ENCODE measurements around the gene ZNF512B.

ZNF512B gene

GRCh38 chr20:63959699-63960075, 10.0 kb downstream of the ZNF512B start:
- no peak for DNase-seq (ENCODE audit: low read depth, low spot score)
- no peak overlapping the region for H3K4me3 ChIP-seq (ENCODE audit: low read depth, low read length)
- TF ChIP-seq, protein P1, sequence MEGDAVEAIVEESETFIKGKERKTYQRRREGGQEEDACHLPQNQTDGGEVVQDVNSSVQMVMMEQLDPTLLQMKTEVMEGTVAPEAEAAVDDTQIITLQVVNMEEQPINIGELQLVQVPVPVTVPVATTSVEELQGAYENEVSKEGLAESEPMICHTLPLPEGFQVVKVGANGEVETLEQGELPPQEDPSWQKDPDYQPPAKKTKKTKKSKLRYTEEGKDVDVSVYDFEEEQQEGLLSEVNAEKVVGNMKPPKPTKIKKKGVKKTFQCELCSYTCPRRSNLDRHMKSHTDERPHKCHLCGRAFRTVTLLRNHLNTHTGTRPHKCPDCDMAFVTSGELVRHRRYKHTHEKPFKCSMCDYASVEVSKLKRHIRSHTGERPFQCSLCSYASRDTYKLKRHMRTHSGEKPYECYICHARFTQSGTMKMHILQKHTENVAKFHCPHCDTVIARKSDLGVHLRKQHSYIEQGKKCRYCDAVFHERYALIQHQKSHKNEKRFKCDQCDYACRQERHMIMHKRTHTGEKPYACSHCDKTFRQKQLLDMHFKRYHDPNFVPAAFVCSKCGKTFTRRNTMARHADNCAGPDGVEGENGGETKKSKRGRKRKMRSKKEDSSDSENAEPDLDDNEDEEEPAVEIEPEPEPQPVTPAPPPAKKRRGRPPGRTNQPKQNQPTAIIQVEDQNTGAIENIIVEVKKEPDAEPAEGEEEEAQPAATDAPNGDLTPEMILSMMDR (IDR thresholded peaks at IDR 0.05; ENCODE audit: insufficient read depth, low read length, missing control alignments), result no peak
- ChIA-PET CTCF (no interaction called here), POLR2A (no interaction called here)

DNA sequence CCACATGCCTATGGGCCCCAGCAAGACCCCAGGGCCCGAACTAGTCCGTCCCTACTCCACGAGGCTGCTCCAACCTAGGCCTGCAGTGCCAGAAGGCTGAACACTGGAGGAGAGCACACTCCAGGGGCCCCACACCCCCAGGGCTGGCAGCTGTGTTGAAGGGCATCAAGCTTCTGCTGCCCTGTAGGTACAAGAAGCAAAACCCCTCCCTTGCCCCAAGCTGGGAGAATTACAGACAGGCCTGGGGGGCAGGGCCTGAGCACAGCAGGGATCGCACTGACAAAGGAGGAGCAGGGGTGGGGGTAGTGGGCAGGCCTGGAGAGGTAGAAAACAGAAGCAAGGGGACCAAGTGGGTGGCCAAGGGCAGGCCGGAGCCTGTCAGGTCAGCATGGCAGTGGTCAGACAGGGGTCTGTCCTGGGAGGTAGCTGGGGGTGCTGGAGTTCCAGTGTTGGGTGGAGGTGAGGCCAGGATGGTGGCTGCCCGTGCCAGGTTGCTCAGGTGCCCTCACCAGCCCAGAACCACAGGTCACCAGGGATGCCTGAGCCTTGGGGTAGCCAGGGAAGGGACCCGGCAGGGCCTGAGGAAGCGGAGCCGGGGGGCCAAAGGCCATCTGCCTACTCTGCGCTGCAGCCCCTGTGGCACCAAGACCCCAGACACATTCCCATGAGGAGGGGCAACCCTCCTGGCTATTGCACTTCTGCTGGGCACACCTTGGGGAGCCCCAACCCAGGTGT, 10.6 kb downstream of the ZNF512B start:
- TF ChIP-seq, protein P1 (IDR thresholded peaks at IDR 0.05; ENCODE audit: insufficient read depth, low read length, missing control alignments), result no peak
- CTCF ChIA-PET, result interaction anchor here (0.8 kb wide), 1 partner anchor 15 kb away, joined by 3 read pairs; no protein-coding TSS in a partner anchor
- no peak for DNase-seq (ENCODE audit: low read depth, low spot score)
- H3K4me3 ChIP-seq (ENCODE audit: low read depth, low read length), result no peak overlapping the region
- POLR2A ChIA-PET, result no interaction called here

GRCh38 chr20:63958471-63958870, 11.3 kb downstream of the ZNF512B start:
- no peak overlapping the region for H3K4me3 ChIP-seq (ENCODE audit: low read depth, low read length)
- TF ChIP-seq, protein P1 (IDR thresholded peaks at IDR 0.05; ENCODE audit: insufficient read depth, low read length, missing control alignments), result no peak
- POLR2A ChIA-PET, result no interaction called here
- no peak for DNase-seq (ENCODE audit: low read depth, low spot score)
- CTCF ChIA-PET, result interaction anchor here (0.8 kb wide), 1 partner anchor 16 kb away, joined by 3 read pairs; no protein-coding TSS in a partner anchor

- DNase-seq (ENCODE audit: low read depth, low spot score), result no peak
- CTCF ChIA-PET, result interaction anchor here (0.6 to 1.7 kb wide), 3 partner anchors 10 to 23 kb away, joined by 3 to 4 read pairs (median 4); partner anchors contain the start of gene PRPF6
- H3K4me3 ChIP-seq (ENCODE audit: low read depth, low read length), result no peak overlapping the region
These were observed 11.9 kb downstream of the ZNF512B start for GRCh38 chr20:63957690-63958441.

GRCh38 chr20:63957004-63957689, 12.6 kb downstream of the ZNF512B start:
- ChIA-PET CTCF (interaction anchor here (0.6 to 1.7 kb wide), 4 partner anchors 11 to 100 kb away, joined by 3 to 4 read pairs (median 4); partner anchors contain the start of gene PRPF6), POLR2A (interaction anchor here (1.5 to 1.8 kb wide), 2 partner anchors 12 to 92 kb away, joined by 3 to 8 read pairs; partner anchors contain the start of genes TPD52L2 and ZNF512B)
- peak overlapping the region; percentile 55 for H3K4me3 ChIP-seq (ENCODE audit: low read depth, low read length)
- TF ChIP-seq, protein P1 (IDR thresholded peaks at IDR 0.05; ENCODE audit: insufficient read depth, low read length, missing control alignments), result no peak
- DNase-seq (ENCODE audit: low read depth, low spot score), result no peak

More at GRCh38 chr20:63957690-63958441, 11.9 kb downstream of the ZNF512B start:
- POLR2A ChIA-PET, result interaction anchor here (1.8 kb wide), 1 partner anchor 11 kb away, joined by 8 read pairs; the partner anchor contains the start of gene ZNF512B
- TF ChIP-seq, protein P1 (IDR thresholded peaks at IDR 0.05; ENCODE audit: insufficient read depth, low read length, missing control alignments), result no peak

Measured in AG04449 (cell line).